Activated T-cell treated with anti-CD3 and anti-CD28 coated beads for 48 hours (primary cell): Measurements from ENCODE around the gene ITPKB.
"Not testable (repeated sequence)": the region's sequence is repeated elsewhere in the genome, so short reads cannot be mapped to it uniquely, and the experiment has no call there.

Experiments
- DNase-seq: peaks from one replicate; pipeline ENCODE4 v3.0.0-alpha.2; 2020; ENCODE audit warnings: low read depth

The ITPKB gene

GRCh38 chr1:226730836-226731235, 8.2 kb downstream of the ITPKB start:
- DNase-seq = no peak

GRCh38 chr1:226730071-226730470, 9.0 kb downstream of the ITPKB start:
- no peak for DNase-seq

GRCh38 chr1:226728448-226728847, 10.6 kb downstream of the ITPKB start:
- no peak for DNase-seq

- no peak for DNase-seq
Measured at GRCh38 chr1:226725897-226726267, 13.2 kb downstream of the ITPKB start.

GRCh38 chr1:226723657-226724532, 15.2 kb downstream of the ITPKB start:
- DNase-seq = no peak

- no peak for DNase-seq
Measured at GRCh38 chr1:226722901-226723656, 16.0 kb downstream of the ITPKB start.

- no peak for DNase-seq
Measured at GRCh38 chr1:226722240-226722900, 16.7 kb downstream of the ITPKB start.

GRCh38 chr1:226720574-226720973, 18.5 kb downstream of the ITPKB start:
- not testable (repeated sequence) for DNase-seq

GRCh38 chr1:226719596-226720387, 19.3 kb downstream of the ITPKB start:
- no peak for DNase-seq

GRCh38 chr1:226717256-226717909, 21.7 kb downstream of the ITPKB start:
- DNase-seq = no peak

GRCh38 chr1:226716577-226716976, 22.5 kb downstream of the ITPKB start:
- no peak for DNase-seq

GRCh38 chr1:226714148-226714547, 24.9 kb downstream of the ITPKB start:
- no peak for DNase-seq

- DNase-seq = no peak
Measured at GRCh38 chr1:226712742-226713419, 26.2 kb downstream of the ITPKB start.

- DNase-seq = no peak
Measured at GRCh38 chr1:226711976-226712741, 26.9 kb downstream of the ITPKB start.

GRCh38 chr1:226710501-226710900, 28.6 kb downstream of the ITPKB start:
- no peak for DNase-seq

GRCh38 chr1:226709953-226710352, 29.1 kb downstream of the ITPKB start:
- no peak for DNase-seq

- no peak for DNase-seq
Measured at GRCh38 chr1:226708967-226709396, 30.1 kb downstream of the ITPKB start.

- no peak for DNase-seq
Measured at GRCh38 chr1:226708342-226708780, 30.7 kb downstream of the ITPKB start.

- no peak for DNase-seq
Measured at GRCh38 chr1:226706684-226707083, 32.4 kb downstream of the ITPKB start.
